CD4-positive, alpha-beta T cell treated with Interleukin-6 at 100 ng/mL for 8 hours (primary cell): ENCODE measurements around the gene HSD3B7.
"Not testable (repeated sequence)": the region's sequence is repeated elsewhere in the genome, so short reads cannot be mapped to it uniquely, and the experiment has no call there.

Experiments used
- DNase-seq: peaks from one replicate; pipeline ENCODE4 v3.0.0-alpha.2; 2020; ENCODE audit warnings: mixed read lengths, low spot score

HSD3B7 gene

GRCh38 chr16:30984669-30985400, at the start of gene HSD3B7:
HSD3B7 (plus strand) TSS chr16:30985207; CDS start chr16:30985659, 452 bp downstream.
- DNase-seq: peak; percentile 65

DNA sequence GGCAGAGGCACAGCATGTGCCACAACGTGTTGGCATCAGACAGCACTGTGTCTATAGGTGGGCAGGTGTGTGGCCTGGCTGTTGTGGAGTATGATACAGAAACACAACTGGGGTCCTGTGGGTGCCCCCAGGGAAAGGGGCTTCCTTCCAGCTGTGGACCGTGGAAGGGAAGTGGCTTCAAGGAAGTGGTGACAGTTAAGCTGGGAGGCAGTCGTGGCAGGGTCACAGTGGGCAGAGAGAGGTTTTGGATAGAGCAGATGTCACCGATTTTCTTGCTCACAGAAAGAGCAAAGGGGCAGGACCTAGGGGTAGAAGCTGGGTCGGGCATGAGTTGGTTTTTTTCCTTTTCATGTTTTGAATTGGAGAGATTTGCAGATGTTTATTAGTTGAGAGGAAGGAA, 47.3 kb upstream of the HSD3B7 start:
- DNase-seq: no peak

- DNase-seq: not testable (repeated sequence)
Observed at GRCh38 chr16:30939571-30939970, 45.4 kb upstream of the HSD3B7 start.

GRCh38 chr16:30941600-30942425, 43.2 kb upstream of the HSD3B7 start:
- DNase-seq: peak; percentile 61

DNA sequence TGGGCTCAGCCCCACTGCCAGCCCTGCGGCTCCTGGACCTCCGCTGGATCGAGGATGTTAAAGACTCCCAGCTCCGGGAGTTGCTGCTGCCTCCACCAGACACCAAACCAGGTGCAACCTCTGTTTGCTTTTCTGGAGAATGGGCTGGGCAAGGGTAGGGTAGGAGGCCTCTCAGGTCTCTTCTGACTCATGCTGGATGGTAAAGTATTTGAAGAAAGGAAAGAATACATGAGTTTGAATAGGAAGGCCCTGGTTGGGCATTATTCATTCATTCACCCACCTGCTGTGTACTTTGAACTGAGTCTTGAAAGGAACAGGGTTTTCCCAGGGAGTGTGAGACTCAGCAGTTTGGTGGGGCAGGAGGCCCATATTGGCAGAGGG, 42.6 kb upstream of the HSD3B7 start:
- DNase-seq: no peak

- DNase-seq: no peak
Observed at GRCh38 chr16:30944352-30944751, 40.7 kb upstream of the HSD3B7 start.

GRCh38 chr16:30946671-30947540, 38.1 kb upstream of the HSD3B7 start:
- DNase-seq: no peak

GRCh38 chr16:30947541-30947858, 37.5 kb upstream of the HSD3B7 start:
- DNase-seq: no peak

DNA sequence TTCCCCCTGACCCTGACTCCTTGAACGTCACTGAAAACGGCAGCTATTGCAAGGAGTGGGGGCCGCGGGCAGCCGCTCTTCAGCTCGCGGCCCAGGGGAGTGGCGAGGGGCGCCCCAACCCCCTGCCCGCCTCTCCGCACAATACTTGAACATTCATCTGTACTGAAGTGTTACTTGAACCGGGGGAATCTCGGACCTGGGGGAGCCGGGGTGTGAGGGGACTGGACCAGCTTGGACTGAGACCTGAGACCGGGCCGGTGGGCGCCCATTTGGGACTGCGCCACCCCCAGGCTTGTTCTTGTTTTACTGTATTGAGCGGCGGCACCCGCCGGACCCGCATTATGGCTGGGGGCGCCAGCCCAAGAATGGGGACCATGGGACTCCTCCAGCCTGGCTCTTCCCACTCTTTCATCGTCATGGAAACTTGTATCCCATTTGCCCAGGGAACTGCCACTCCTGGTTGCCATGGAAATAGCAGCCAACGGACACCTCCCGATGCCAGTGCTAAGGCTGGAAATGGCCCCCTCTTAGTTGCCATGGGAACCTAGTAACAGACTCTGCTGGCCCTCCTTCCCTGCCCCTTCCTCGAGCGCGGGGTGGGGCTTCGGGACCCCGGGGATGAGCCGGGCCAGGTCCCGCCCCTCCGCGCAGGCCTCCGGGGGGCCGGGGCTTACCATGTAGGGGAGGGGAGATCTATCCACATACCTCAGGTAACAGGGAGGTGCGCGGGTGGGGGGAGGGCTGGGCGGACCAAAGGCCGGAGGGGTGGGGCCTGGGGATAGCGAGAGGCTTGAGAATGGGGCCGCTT, 36.9 kb upstream of the HSD3B7 start:
- DNase-seq: no peak

- peak; percentile 32 for DNase-seq
Observed at GRCh38 chr16:30948667-30949649, 36.0 kb upstream of the HSD3B7 start, which contains the start of gene ORAI3. ORAI3 (plus strand) TSS chr16:30949068; CDS start chr16:30949290, 222 bp downstream.

DNA sequence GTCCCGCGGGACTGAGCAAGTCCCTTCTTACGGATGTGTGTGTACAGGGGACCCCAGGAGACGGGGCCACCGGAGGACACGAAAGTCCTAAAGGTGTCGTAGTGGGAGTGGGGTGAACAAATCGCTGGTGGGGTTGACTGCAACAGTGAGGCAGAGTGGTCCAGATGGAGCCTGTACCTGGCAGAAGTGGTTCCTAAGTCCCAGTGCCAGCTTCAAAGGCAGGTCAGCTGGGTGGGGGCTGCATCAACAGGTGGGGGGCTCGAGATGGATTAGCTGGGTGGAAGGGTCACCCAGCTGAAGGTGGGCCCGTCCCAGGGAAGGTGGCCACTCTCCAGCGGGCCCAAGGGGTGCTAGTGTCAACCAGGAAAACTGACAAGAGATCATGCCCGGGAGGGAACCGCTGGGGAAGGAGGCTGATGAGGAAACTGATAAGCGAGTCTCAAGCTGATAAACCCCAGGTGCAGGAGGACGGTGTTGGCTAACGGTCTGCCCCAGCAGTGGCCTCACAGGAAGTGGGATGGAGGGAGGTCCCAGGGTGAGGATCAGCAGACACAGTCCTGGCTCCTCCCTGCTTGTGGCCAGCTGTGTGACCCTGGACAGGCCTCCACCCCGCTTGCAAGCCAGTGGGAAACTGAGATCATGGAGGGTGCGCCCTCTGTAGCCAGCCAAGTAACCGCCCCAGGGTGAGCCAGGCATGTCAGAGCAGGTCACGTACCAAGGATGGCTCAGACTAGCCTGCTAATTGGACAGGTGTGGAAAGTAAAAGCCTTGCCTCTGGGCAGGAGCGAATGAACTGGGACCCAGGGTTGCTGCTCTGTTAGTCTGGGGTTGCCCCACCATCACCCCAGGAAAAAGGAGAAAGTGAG, 35.1 kb upstream of the HSD3B7 start:
- DNase-seq: peak; percentile 26

- no peak for DNase-seq
Observed at GRCh38 chr16:30950516-30951065, 34.4 kb upstream of the HSD3B7 start.

DNA sequence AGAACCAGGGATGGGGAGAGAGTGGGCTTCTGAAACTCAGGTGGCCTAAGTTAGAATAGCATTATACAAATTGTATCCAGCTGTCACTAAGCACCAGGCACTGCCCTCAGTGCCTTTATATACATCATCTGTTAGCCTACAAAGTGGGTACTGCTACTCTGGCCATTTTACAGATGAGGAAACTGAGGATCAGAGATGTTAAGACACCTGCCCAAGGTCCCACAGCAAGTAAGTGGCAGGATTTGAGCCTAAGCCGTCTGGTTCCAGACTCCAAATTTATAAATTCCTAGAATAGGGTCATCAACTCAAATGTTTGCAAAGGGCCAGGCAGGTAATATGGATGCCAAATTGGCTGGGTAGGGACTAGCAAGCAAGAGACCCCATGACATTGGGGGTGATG, 33.8 kb upstream of the HSD3B7 start:
- DNase-seq: no peak

- DNase-seq: no peak
Observed at GRCh38 chr16:30951750-30952149, 33.3 kb upstream of the HSD3B7 start.

DNA sequence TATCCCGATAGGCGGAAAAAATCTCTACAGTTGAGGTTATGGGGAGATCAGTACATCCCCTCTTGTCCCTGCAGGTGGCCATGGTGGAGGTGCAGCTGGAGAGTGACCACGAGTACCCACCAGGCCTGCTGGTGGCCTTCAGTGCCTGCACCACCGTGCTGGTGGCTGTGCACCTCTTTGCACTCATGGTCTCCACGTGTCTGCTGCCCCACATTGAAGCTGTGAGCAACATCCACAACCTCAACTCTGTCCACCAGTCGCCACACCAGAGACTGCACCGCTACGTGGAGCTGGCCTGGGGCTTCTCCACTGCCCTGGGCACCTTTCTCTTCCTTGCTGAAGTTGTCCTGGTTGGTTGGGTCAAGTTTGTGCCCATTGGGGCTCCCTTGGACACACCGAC, 31.9 kb upstream of the HSD3B7 start:
- no peak for DNase-seq

- DNase-seq: peak; percentile 56
Observed at GRCh38 chr16:30953511-30954124, 31.4 kb upstream of the HSD3B7 start.

- DNase-seq: no peak
Observed at GRCh38 chr16:30954993-30955392, 30.0 kb upstream of the HSD3B7 start.

- peak; percentile 84 for DNase-seq
Observed at GRCh38 chr16:30956601-30957455, 28.2 kb upstream of the HSD3B7 start.
